ENCODE results near the gene GRIK4.

The GRIK4 gene

DNA sequence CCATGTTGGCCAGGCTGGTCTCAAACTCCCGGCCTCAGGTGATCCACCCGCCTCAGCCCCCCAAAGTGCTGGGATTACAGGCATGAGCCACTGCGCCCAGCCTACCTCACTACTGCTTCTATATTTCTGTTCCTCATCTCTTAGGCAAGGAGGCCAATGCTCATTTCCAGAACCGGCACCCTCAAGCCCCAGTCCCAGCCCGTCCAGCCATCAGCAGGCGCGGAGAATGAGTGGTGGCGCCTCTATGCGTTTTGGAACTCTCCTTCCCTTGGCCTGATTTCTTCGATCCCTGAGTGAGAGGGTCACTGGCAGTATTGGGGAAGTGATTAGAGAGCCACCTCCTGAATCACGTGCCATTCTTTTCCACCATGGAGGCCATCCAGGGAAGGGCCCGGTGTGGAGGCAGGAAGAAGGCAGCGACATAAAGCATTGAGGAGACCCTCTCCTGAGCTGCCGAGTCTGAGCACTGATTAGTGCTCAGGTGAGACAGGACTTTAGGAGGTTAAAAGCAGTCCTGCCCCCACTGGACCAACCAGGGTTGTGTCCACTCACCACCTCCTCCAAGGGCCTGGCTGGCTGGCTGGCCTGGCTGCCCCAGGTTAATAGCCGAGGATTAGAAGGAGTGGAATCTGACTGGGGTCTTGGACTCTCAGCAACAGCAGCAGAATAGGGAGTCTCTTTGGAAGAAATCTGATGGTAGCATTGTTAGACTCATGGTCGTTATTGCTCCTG lies 8.7 kb downstream of the GRIK4 start:
- Histone ChIP-seq H3K27ac (replicated peaks) (no peak overlapping the region), H3K27me3 (ENCODE audit: insufficient read depth, poor library complexity, severe bottlenecking) (peaks cover 3% of the 10 kb centered on the region), H3K4me3 (replicated peaks; ENCODE audit: insufficient read depth, low read length) (no peak overlapping the region)
- no peak for TF ChIP-seq GABPA (IDR thresholded peaks at IDR 0.05; ENCODE audit: low read depth)
- TF ChIP-seq, protein P1, sequence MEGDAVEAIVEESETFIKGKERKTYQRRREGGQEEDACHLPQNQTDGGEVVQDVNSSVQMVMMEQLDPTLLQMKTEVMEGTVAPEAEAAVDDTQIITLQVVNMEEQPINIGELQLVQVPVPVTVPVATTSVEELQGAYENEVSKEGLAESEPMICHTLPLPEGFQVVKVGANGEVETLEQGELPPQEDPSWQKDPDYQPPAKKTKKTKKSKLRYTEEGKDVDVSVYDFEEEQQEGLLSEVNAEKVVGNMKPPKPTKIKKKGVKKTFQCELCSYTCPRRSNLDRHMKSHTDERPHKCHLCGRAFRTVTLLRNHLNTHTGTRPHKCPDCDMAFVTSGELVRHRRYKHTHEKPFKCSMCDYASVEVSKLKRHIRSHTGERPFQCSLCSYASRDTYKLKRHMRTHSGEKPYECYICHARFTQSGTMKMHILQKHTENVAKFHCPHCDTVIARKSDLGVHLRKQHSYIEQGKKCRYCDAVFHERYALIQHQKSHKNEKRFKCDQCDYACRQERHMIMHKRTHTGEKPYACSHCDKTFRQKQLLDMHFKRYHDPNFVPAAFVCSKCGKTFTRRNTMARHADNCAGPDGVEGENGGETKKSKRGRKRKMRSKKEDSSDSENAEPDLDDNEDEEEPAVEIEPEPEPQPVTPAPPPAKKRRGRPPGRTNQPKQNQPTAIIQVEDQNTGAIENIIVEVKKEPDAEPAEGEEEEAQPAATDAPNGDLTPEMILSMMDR (IDR thresholded peaks at IDR 0.05; ENCODE audit: insufficient read depth, low read length): no peak
- TF ChIP-seq POLR2AphosphoS5 (IDR thresholded peaks at IDR 0.05; ENCODE audit: low read depth): no peak
- no peak for TF ChIP-seq SPI1 (IDR thresholded peaks at IDR 0.05; ENCODE audit: borderline replicate concordance, low read depth)
- TF ChIP-seq, protein P2, sequence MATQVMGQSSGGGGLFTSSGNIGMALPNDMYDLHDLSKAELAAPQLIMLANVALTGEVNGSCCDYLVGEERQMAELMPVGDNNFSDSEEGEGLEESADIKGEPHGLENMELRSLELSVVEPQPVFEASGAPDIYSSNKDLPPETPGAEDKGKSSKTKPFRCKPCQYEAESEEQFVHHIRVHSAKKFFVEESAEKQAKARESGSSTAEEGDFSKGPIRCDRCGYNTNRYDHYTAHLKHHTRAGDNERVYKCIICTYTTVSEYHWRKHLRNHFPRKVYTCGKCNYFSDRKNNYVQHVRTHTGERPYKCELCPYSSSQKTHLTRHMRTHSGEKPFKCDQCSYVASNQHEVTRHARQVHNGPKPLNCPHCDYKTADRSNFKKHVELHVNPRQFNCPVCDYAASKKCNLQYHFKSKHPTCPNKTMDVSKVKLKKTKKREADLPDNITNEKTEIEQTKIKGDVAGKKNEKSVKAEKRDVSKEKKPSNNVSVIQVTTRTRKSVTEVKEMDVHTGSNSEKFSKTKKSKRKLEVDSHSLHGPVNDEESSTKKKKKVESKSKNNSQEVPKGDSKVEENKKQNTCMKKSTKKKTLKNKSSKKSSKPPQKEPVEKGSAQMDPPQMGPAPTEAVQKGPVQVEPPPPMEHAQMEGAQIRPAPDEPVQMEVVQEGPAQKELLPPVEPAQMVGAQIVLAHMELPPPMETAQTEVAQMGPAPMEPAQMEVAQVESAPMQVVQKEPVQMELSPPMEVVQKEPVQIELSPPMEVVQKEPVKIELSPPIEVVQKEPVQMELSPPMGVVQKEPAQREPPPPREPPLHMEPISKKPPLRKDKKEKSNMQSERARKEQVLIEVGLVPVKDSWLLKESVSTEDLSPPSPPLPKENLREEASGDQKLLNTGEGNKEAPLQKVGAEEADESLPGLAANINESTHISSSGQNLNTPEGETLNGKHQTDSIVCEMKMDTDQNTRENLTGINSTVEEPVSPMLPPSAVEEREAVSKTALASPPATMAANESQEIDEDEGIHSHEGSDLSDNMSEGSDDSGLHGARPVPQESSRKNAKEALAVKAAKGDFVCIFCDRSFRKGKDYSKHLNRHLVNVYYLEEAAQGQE (IDR thresholded peaks at IDR 0.05; ENCODE audit: insufficient replicate concordance, low read depth): no peak
- no peak for DNase-seq (ENCODE audit: low read depth in 1 of 2, low spot score in 1 of 2)

DNA sequence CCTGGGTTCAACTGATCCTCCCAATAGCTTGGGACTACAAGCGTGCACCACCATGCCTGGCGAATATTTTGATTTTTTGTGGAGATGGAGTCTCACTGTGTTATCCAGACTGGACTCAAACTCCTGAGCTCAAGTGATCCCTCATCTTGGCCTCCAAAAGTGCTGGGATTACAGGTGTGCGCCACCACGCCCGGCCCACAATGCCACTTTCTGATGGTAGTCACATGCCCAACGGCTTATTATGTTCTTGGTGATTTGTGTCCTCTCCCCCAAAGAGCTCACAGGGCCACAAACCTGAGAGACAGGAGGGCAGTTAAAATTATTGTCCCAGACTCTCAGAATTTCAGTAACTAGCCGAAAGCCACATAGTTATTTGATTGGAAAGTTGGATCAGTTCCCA lies 9.6 kb downstream of the GRIK4 start:
- H3K4me3 ChIP-seq (replicated peaks; ENCODE audit: insufficient read depth, low read length): no peak overlapping the region
- no peaks in the 10 kb centered on the region for H3K27me3 ChIP-seq (ENCODE audit: insufficient read depth, poor library complexity, severe bottlenecking)
- DNase-seq (ENCODE audit: low read depth in 1 of 2, low spot score in 1 of 2): no peak
- TF ChIP-seq SPI1 (IDR thresholded peaks at IDR 0.05; ENCODE audit: borderline replicate concordance, low read depth) (no peak), POLR2AphosphoS5 (IDR thresholded peaks at IDR 0.05; ENCODE audit: low read depth) (no peak), GABPA (IDR thresholded peaks at IDR 0.05; ENCODE audit: low read depth) (no peak)
- TF ChIP-seq, protein P1 (IDR thresholded peaks at IDR 0.05; ENCODE audit: insufficient read depth, low read length): no peak
- TF ChIP-seq, protein P2 (IDR thresholded peaks at IDR 0.05; ENCODE audit: insufficient replicate concordance, low read depth): no peak
- no peak overlapping the region for H3K27ac ChIP-seq (replicated peaks)

DNA sequence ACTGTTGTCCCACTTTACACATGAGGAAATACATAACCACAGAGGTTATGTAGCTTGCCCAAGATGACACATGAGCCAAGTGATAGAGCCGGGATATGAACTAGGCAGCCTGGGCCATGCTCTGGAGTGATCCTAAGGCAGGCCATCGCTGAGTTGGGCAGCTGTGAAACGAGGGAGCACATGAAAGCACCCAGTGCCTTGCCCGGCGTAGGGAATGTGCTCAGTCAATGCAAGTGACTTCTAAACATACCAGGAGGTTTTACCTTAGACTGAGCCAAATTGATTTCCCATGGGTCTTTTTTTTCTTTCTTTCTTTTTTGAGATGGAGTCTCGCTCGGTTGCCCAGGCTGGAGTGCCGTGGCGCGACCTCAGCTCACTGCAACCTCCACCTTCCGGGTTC lies 10.5 kb downstream of the GRIK4 start:
- Histone ChIP-seq H3K4me3 (replicated peaks; ENCODE audit: insufficient read depth, low read length) (no peak overlapping the region), H3K27ac (replicated peaks) (no peak overlapping the region), H3K27me3 (ENCODE audit: insufficient read depth, poor library complexity, severe bottlenecking) (no peaks in the 10 kb centered on the region)
- DNase-seq (ENCODE audit: low read depth in 1 of 2, low spot score in 1 of 2): no peak
- TF ChIP-seq, protein P1 (IDR thresholded peaks at IDR 0.05; ENCODE audit: insufficient read depth, low read length): no peak
- TF ChIP-seq, protein P2 (IDR thresholded peaks at IDR 0.05; ENCODE audit: insufficient replicate concordance, low read depth): no peak
- TF ChIP-seq POLR2AphosphoS5 (IDR thresholded peaks at IDR 0.05; ENCODE audit: low read depth) (no peak), SPI1 (IDR thresholded peaks at IDR 0.05; ENCODE audit: borderline replicate concordance, low read depth) (no peak), GABPA (IDR thresholded peaks at IDR 0.05; ENCODE audit: low read depth) (no peak)
